Activated CD8-positive, alpha-beta memory T cell treated with anti-CD3 and anti-CD28 coated beads, Interleukin-2, amount 50 U/mL, for 24 hours (primary cell): ENCODE results near the gene TUB.

Source experiments
- DNase-seq: peaks from one replicate; pipeline ENCODE4 v3.0.0-alpha.2; 2020; ENCODE audit errors: extremely low read depth

TUB gene

GRCh38 chr11:8068605-8069221 is 12.3 kb upstream of the TUB start:
- DNase-seq = no peak

DNA sequence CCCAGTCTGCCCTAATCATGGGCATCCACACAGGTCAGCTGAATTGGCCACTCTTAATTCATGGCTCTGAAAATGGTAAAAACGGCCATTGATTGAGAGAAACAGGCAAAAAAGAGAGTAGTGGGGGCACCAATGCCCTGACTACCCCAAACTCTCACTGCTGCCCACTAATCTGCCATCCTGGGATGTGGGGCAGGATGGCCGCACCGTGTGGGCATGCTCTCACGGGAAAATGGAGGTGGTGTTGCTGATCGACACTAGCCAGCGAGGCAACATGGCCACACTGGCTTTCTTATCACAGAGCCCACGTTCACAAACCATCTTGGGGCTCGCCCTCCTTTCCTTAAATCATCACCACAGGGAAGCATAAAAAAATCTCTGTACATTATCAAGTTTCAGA is 11.2 kb upstream of the TUB start:
- no peak for DNase-seq

DNA sequence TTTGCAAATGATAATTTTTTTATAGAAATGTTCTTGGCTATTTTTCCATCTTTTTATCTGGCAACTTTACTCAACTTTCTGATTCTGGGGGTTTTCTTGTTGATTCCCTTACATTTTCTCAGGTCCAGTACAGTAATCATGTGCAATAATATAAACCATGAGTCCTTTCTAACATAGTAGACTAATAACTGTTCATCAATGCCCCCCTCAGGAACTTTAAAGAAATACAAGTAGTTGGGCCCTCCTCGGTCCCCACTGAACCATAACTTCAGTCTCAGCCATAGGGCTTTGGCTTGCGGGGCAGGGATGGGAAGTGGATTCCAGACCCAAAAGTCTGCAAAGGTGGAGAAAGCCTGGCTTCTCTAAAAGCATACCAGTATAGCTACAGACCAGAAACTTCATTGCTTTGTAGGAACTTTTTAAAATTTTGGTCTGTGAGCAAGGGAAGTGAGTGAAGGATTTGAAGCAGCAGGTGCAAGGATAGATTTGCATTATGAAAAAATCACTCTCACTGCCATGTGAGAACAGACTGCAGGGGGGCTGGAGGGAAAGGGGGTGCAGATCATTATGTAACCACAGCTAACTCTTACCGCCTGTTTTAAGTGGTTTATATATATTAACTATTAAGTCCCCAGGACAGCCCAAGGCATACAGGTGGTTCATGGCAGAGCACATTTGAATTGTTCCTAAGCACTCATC is 10.4 kb upstream of the TUB start:
- DNase-seq = no peak

- DNase-seq = no peak
Observed at GRCh38 chr11:8071616-8072581, 9.1 kb upstream of the TUB start.

DNA sequence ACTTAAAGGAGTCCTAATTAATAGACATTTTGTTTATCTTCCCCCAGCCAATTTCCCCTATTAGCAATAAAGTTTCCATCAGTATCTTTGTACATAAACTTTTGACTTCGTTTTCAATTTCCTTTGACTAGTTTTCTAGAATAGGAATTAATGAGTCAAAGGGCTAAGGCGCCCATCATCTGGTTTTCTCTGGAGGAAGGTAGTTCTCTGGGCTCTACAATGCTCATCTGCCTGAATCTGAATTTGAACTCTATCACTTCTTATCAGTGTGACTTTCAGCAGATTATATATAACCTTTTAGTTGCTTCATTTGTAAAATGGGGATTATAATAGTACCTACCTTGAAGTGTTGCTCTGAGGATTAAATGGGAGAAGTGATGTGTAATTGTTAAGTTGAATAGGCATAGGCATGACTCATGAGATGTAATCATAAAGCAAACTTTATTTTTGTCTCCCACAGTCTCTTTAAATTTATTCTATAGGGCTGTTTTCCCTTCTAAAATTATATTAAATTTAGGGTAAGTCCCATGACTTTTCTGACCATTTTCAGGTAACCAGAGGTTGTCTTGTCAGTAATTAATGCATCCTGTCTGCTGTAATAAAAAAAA is 5.8 kb upstream of the TUB start:
- DNase-seq = no peak

- DNase-seq = no peak
Observed at GRCh38 chr11:8079111-8079675, 1.8 kb upstream of the TUB start.

DNA sequence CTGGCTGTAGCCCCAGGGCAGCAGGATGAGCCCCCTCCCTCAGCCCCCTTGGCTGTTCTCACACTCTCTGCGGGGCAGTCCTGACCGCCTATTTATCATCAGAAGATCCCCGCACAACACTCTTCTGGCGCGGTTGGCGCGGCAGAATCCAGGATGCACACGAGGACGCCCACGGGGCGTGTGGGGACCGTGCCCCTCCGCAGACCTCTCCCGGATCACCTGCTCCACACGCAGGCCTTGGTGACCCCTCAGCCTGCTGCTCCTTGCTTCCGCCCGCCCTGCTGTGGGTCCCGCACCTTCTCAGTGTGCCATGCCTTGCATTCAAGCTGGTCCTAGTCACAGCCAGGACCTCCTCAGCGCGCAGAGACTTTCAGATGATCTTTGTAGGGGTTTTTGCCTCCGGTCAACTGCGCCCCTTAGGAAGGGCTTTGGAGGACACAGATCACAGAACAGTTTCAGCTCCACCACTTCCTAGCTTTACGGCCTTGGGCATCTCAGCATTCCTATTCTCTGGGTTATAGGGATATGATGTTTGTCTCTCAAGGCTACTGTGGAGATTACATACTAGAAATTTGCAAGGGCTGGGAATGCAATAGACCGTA is 841 bp upstream of the TUB start:
- DNase-seq = no peak

DNA sequence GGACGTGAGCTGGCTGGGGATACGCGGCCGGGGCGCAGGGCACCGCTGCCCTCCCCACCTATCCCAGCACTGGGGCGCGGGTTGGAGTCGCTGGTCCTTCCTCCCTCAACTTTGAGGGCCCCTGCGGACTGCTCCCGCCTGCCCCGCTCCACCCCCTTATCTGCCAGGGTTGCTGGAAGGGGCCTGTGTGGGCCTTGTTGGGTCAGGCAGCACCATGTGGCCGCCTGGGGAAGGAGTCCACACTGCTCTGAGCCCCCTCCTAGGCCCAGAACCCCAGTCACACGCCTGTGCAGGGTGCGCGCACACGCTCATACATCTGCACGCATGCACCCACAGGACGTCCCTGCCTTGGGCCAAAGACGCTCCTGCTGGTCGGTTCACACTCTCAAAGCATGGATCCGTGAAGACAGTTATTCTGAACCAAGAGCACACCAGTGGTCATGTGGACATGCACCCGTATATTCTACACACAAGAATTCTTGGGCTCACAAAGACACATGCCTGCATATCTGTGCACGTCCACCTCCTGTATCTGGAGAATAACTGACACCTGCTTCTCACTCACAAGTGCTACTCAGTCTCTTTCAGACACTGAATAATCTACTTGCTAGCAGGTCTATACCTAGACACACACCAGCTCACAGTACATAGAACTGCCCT is 710 bp downstream of the TUB start:
- no peak for DNase-seq

- no peak for DNase-seq
Observed at GRCh38 chr11:8082391-8083087, 1.5 kb downstream of the TUB start.

DNA sequence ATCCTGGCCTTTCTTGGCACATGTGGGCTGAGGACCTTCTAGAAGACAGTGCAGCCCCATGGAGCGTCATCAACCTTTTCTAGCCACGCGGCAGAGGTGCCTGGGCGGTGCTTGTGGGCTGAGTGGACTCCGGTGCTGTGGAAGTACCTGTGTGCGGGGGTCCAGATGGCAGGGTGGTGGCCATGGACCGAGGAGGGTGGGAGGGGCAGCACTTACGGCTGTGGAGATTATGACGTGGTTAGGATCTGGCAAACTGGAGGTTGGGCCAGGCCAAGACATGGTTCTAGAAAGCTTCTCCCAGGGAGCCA is 2.0 kb downstream of the TUB start:
- no peak for DNase-seq

- DNase-seq = no peak
Observed at GRCh38 chr11:8083871-8084281, 2.9 kb downstream of the TUB start.

DNA sequence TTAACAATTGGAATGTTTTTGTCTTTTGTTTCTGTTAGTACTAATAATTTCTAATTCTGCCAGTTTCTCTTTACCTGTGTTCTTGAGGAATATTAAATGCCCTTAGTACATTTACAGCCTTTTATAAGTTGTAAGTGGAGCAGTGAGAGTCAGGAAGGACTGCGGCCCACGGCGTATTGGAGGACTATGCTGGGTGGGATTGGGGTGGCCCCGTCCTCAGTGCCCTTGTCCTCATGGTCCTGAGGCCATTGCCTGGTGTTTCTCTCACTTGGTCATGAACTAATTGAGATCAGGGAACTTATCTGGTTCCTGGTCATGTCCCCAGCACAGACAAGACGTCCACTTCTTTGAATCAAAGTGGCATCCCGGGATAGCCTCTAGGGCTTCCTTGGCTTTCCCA is 3.3 kb downstream of the TUB start:
- no peak for DNase-seq

- DNase-seq = no peak
Observed at GRCh38 chr11:8085011-8085645, 4.1 kb downstream of the TUB start.

DNA sequence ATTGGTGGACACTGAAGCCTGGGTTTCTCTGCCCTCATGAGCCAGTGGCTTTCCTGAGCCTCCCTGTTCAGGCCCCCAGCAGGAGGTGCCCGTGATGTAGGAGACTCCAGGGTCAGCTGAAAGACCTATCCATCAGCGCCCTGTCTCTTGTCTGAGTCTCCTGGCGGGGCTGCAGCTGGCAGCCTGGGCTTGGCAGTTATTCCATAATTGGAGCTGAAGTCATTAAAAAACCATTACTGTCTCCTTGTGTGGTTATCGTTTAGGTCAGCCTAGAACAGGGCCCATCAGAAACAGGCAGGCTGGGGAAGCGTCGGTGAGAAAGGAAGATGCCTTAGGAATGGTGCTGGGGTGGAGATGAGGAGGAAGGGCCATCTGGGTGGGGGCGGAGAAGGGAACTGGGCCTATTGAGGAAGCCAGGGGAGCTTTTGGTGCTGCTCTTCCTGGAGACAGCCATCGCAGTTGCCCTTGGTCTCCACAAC is 5.0 kb downstream of the TUB start:
- no peak for DNase-seq

- no peak for DNase-seq
Observed at GRCh38 chr11:8086571-8086970, 5.6 kb downstream of the TUB start.

GRCh38 chr11:8087185-8087584 is 6.2 kb downstream of the TUB start:
- no peak for DNase-seq

DNA sequence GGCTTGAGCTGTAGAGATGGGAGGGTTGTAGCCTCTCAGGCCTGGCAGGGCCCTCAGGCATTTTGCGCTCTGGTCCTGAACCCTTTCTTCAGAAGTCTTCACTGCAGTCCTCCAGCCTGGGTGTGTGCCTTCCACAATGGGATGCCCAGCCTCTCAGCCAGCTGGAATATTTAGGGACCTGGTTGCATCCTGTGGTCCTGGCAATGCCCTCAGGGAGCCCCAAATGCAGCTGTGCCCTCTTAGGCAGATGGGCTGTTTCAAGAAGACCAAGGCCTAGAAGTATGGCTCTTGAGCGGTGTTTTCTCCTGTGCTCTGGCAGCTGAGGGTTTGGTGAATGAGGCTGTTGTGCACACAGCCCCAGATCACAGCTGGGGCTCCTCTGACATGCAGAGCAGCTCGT is 6.7 kb downstream of the TUB start:
- DNase-seq = no peak

GRCh38 chr11:8089791-8090510 is 8.9 kb downstream of the TUB start:
- no peak for DNase-seq

- DNase-seq = no peak
Observed at GRCh38 chr11:8090756-8091155, 9.7 kb downstream of the TUB start.
